Measurements from ENCODE around the gene PROS1.

PROS1 gene

GRCh38 chr3:93973131-93974126, at the start of gene PROS1:
TSS of gene PROS1 (minus strand) at chr3:93973896. CDS start at chr3:93973749, 147 bp downstream.
- peak; percentile 31 for DNase-seq

- DNase-seq = no peak
Measured at GRCh38 chr3:94020293-94020692, 46.6 kb upstream of the PROS1 start.

GRCh38 chr3:94019659-94020058, 46.0 kb upstream of the PROS1 start:
- DNase-seq = no peak

GRCh38 chr3:94015025-94015424, 41.3 kb upstream of the PROS1 start:
- DNase-seq = no peak

- DNase-seq = no peak
Measured at GRCh38 chr3:94012185-94012584, 38.5 kb upstream of the PROS1 start.

- no peak for DNase-seq
Measured at GRCh38 chr3:94011233-94011711, 37.6 kb upstream of the PROS1 start.

GRCh38 chr3:94009608-94010007, 35.9 kb upstream of the PROS1 start:
- no peak for DNase-seq

- DNase-seq = no peak
Measured at GRCh38 chr3:94008253-94008652, 34.6 kb upstream of the PROS1 start.

GRCh38 chr3:94004301-94004910, 30.7 kb upstream of the PROS1 start:
- no peak for DNase-seq

GRCh38 chr3:94001827-94002495, 28.3 kb upstream of the PROS1 start:
- no peak for DNase-seq

- DNase-seq = no peak
Measured at GRCh38 chr3:94001191-94001590, 27.5 kb upstream of the PROS1 start.

GRCh38 chr3:93994056-93994455, 20.4 kb upstream of the PROS1 start:
- DNase-seq = no peak

- DNase-seq = no peak
Measured at GRCh38 chr3:93992207-93992606, 18.5 kb upstream of the PROS1 start.

- DNase-seq = no peak
Measured at GRCh38 chr3:93991631-93992030, 17.9 kb upstream of the PROS1 start.

- no peak for DNase-seq
Measured at GRCh38 chr3:93989241-93989640, 15.5 kb upstream of the PROS1 start.

GRCh38 chr3:93988764-93989163, 15.1 kb upstream of the PROS1 start:
- no peak for DNase-seq

GRCh38 chr3:93988283-93988682, 14.6 kb upstream of the PROS1 start:
- no peak for DNase-seq

GRCh38 chr3:93984618-93985017, 10.9 kb upstream of the PROS1 start:
- DNase-seq = no peak

GRCh38 chr3:93983408-93983807, 9.7 kb upstream of the PROS1 start:
- DNase-seq = no peak

GRCh38 chr3:93981649-93982048, 8.0 kb upstream of the PROS1 start:
- no peak for DNase-seq

GRCh38 chr3:93979850-93980676, 6.4 kb upstream of the PROS1 start, which contains the start of gene ARL13B:
TSS of gene ARL13B (plus strand) at chr3:93980155. CDS start at chr3:93980424, 269 bp downstream.
- peak; percentile 93 for DNase-seq

- DNase-seq = no peak
Measured at GRCh38 chr3:93969997-93970396, 3.7 kb downstream of the PROS1 start.
